K562 (cell line): ENCODE results near the gene NR2F1. TPM values are rescaled to one million over a fixed set of nuclear protein-coding genes. Genes with fewer than 3 reads are reported as not detected.

Experiments used
- ATAC-seq: fragments of 200-7000 bp; cut with Tn5 transposase; 3 replicates; pipeline ENCODE4 v1.9.1; 2020; ENCODE audit warnings: moderate library complexity
- BruUV-seq: library from RNA; stranded (reverse); fragments of 400-500 nt; replicated peaks from 2 replicates; lab custom pipeline; 2021; lab: Mats Ljungman, UMichigan
- CTCF ChIA-PET: fragments of 300-600 bp; formaldehyde crosslinking; extraction: SDS; loops from one replicate; lab custom pipeline; 2021; ENCODE audit warnings: low intra/inter-chr PET ratio; lab: Yijun Ruan, JAX
- POLR2A ChIA-PET: fragments of 300-600, 350-650 bp; sonication (Branson Sonifier 250); formaldehyde crosslinking; extraction: SDS; loops from one replicate; lab custom pipeline; 2021; ENCODE audit warnings: antibody characterized with exemption, inconsistent platforms; lab: Yijun Ruan, JAX
- DNase-seq, 4 experiments: peaks; one replicate each; pipeline versions ENCODE4 v3.0.0 to v3.0.0-alpha.2; 2011 to 2018; ENCODE audit warnings: low spot score in 3 of 4, mixed read lengths in 3 of 4; ENCODE audit errors: extremely low read depth in 1 of 4
- FAIRE-seq: peaks from 2 replicates; lab custom pipeline; 2011; peaks lifted over from hg19 to GRCh38; lab: Jason Lieb, UNC
- H2AFZ ChIP-seq: 2 replicates; pipeline ENCODE4 v1.6.0; 2011; ENCODE audit warnings: low read depth, low read length, control low read depth, inconsistent platforms
- H3K27ac ChIP-seq: fragments of 200-600 bp; 3 replicates; pipeline ENCODE4 v1.8.0; 2011; ENCODE audit warnings: low read depth, mild to moderate bottlenecking, control low read depth, inconsistent platforms, low read length, moderate library complexity, mixed read lengths; ENCODE audit errors: extremely low read depth
- H3K27me3 ChIP-seq, 2 experiments: fragments of 300-600 bp in 1 of 2; 2 replicates in 1 of 2; 3 replicates in 1 of 2; pipeline versions ENCODE4 v1.6.0 to v1.8.0; 2011; ENCODE audit warnings: inconsistent platforms in 2 of 2, low read length in 2 of 2, mild to moderate bottlenecking in 1 of 2, mixed read lengths in 1 of 2, moderate library complexity in 1 of 2; ENCODE audit not compliant: control insufficient read depth in 2 of 2, insufficient read depth in 2 of 2
- H3K36me3 ChIP-seq: fragments of 300-600 bp; 3 replicates; pipeline ENCODE4 v1.8.0; 2011; ENCODE audit warnings: mild to moderate bottlenecking, low read length, inconsistent platforms; ENCODE audit not compliant: control insufficient read depth, insufficient read depth
- H3K4me1 ChIP-seq, 2 experiments: fragments of 200-600 bp in 1 of 2; replicated peaks in 1 of 2; 2 replicates in 1 of 2; 3 replicates in 1 of 2; pipeline versions ENCODE4 v1.5.1 to v1.8.0; 2011; ENCODE audit warnings: inconsistent platforms in 2 of 2, low read length in 2 of 2, mild to moderate bottlenecking in 1 of 2, mixed read lengths in 1 of 2, moderate library complexity in 1 of 2; ENCODE audit not compliant: control insufficient read depth in 2 of 2, insufficient read depth in 2 of 2
- H3K4me2 ChIP-seq: 2 replicates; pipeline ENCODE4 v1.6.1; 2011; ENCODE audit warnings: low read length, control low read depth, inconsistent platforms, mixed read lengths; ENCODE audit not compliant: insufficient read depth
- H3K4me3 ChIP-seq: fragments of 200-600 bp; sonication (generic), shearing (Covaris generic); 2 replicates; pipeline ENCODE4 v1.5.1; 2016; ENCODE audit warnings: control low read depth, inconsistent platforms
- H3K79me2 ChIP-seq: fragments of 200-600 bp; 3 replicates; pipeline ENCODE4 v1.8.0; 2011; ENCODE audit warnings: low read length, inconsistent platforms; ENCODE audit not compliant: control insufficient read depth, insufficient read depth
- H3K9ac ChIP-seq, 2 experiments: 2 replicates each; pipeline versions ENCODE4 v1.6.0 to v1.6.1; 2011; ENCODE audit warnings: low read depth in 2 of 2, low read length in 2 of 2, control low read depth in 1 of 2, inconsistent platforms in 1 of 2, mild to moderate bottlenecking in 1 of 2, mixed read lengths in 1 of 2; ENCODE audit not compliant: insufficient read depth in 1 of 2
- H3K9me1 ChIP-seq: one replicate; pipeline ENCODE4 v1.6.0; 2011; ENCODE audit warnings: inconsistent platforms, mild to moderate bottlenecking, low read length, moderate library complexity; ENCODE audit not compliant: control insufficient read depth, insufficient read depth
- H3K9me3 ChIP-seq: replicated peaks from 2 replicates; pipeline ENCODE4 v1.5.1; 2011; ENCODE audit warnings: low read depth, low read length, inconsistent platforms; ENCODE audit not compliant: control insufficient read depth, insufficient read depth
- H4K20me1 ChIP-seq: replicated peaks from 2 replicates; pipeline ENCODE4 v1.6.1; 2011; ENCODE audit warnings: low read length, inconsistent platforms, mixed read lengths; ENCODE audit not compliant: control insufficient read depth, insufficient read depth
- BRCA1 ChIP-seq, 2 experiments: fragments of 450-650 bp in 1 of 2; sonication (generic) in 1 of 2; formaldehyde crosslinking in 1 of 2; IDR thresholded peaks; 2 replicates each; pipeline versions ENCODE4 v1.5.0 to v1.6.1; 2017 to 2020; ENCODE audit warnings: mild to moderate bottlenecking in 1 of 2, missing genetic modification reagents in 1 of 2
- CREM ChIP-seq: IDR thresholded peaks from 2 replicates; pipeline ENCODE4 v1.6.1; 2014; ENCODE audit warnings: antibody characterized with exemption, low read depth
- EP300 ChIP-seq: IDR thresholded peaks from 2 replicates; pipeline ENCODE4 v1.6.1; 2012; ENCODE audit warnings: low read length, improper control_type of control experiment
- HDAC8 ChIP-seq: fragments of 450-650 bp; IDR thresholded peaks from 2 replicates; pipeline ENCODE4 v1.6.1; 2016; ENCODE audit warnings: mild to moderate bottlenecking, missing genetic modification characterization, moderate library complexity, missing compliant biosample characterization
- KLF10 ChIP-seq: fragments of 250-450 bp; sonication (Bioruptor Pico); IDR thresholded peaks from 2 replicates; pipeline ENCODE4 v1.6.1; 2021; ENCODE audit warnings: matching md5 sums
- LEF1 ChIP-seq: fragments of 450-650 bp; IDR thresholded peaks from 2 replicates; pipeline ENCODE4 v1.6.1; 2016; ENCODE audit warnings: mild to moderate bottlenecking
- MLLT1 ChIP-seq, 2 experiments: fragments of 450-650 bp; IDR thresholded peaks; 2 replicates each; pipeline ENCODE4 v1.6.1; 2016
- NUFIP1 ChIP-seq: fragments of 450-650 bp; IDR thresholded peaks from 2 replicates; pipeline ENCODE4 v1.6.1; 2018; ENCODE audit not compliant: partially characterized antibody
- PHB2 ChIP-seq: fragments of 450-650 bp; IDR thresholded peaks from 2 replicates; pipeline ENCODE4 v1.6.1; 2017; ENCODE audit warnings: low read depth
- POU5F1 ChIP-seq: fragments of 150-350 bp; IDR thresholded peaks from 2 replicates; pipeline ENCODE4 v1.6.1; 2014; ENCODE audit warnings: borderline replicate concordance, low read length, low read depth, mild to moderate bottlenecking; ENCODE audit not compliant: partially characterized antibody
- TRIM28 ChIP-seq: fragments of 450-650 bp; IDR thresholded peaks from 2 replicates; pipeline ENCODE4 v1.6.1; 2017
- YY1 ChIP-seq, 3 experiments: IDR thresholded peaks; 2 replicates each; pipeline ENCODE4 v1.6.1; 2011; ENCODE audit warnings: low read length in 2 of 3, mild to moderate bottlenecking in 2 of 3, moderate library complexity in 2 of 3, borderline replicate concordance in 1 of 3, control low read depth in 1 of 3, low read depth in 1 of 3; ENCODE audit not compliant: insufficient read depth in 3 of 3, insufficient replicate concordance in 2 of 3, control insufficient read depth in 1 of 3, insufficient read length in 1 of 3; ENCODE audit errors: extremely low read depth in 1 of 3
- ZKSCAN1 ChIP-seq: fragments of 150-350 bp; IDR thresholded peaks from 2 replicates; pipeline ENCODE4 v1.6.1; 2016; ENCODE audit warnings: low read depth, low read length
- ZNF239 ChIP-seq: fragments of 250-450 bp; sonication (Bioruptor Pico); IDR thresholded peaks from 2 replicates; pipeline ENCODE4 v1.4.0; 2020; ENCODE audit warnings: mild to moderate bottlenecking
- ZNF444 ChIP-seq: fragments of 250-450 bp; sonication (Bioruptor Pico); IDR thresholded peaks from 2 replicates; pipeline ENCODE4 v1.4.0; 2020; ENCODE audit warnings: mild to moderate bottlenecking, moderate library complexity
- ZNF79 ChIP-seq: fragments of 250-450 bp; sonication (Bioruptor Pico); IDR thresholded peaks from 2 replicates; pipeline ENCODE4 v1.4.0; 2020; ENCODE audit warnings: low read depth, mild to moderate bottlenecking, moderate library complexity
- WGBS: fragments of 100-300 bp; shearing (Covaris generic); methylation state at CpG from one replicate; pipeline ENCODE4 v1.1.6; 2016; ENCODE audit warnings: low coverage, mixed read lengths; ENCODE audit not compliant: insufficient coverage; ENCODE audit errors: missing lambda C conversion rate; 5-methylcytosine and 5-hydroxymethylcytosine counted together
- in situ Hi-C: fragments of 300-500 bp; cut with MboI; formaldehyde crosslinking; loops from 4 replicates; pipeline ENCODE4 v1.15.0; 2018; ENCODE audit warnings: inconsistent platforms, mixed read lengths
- intact Hi-C: fragments of 100-400 bp; cut with micrococcal nuclease; formaldehyde crosslinking; loops from 2 replicates; pipeline ENCODE4 v1.14.2; 2022
- polyA plus RNA-seq, 8 experiments: library from polyadenylated mRNA; depleted of rRNA in 4 of 8; stranded (reverse) in 5 of 8; unstranded in 3 of 8; fragments of >200 nt; fragmentation: Nextera tagmentation in 2 of 8; fragmentation: Illumina TruSeq in 1 of 8; extraction: Ambion mirVana in 2 of 8; extraction: Trizol in 1 of 8; gene quantifications; 2 replicates each; pipeline versions ENCODE4 v1.2.1 to v1.2.3, GENCODE V29; 2011 to 2014; ENCODE audit warnings: inconsistent platforms in 1 of 8, missing spikeins in 1 of 8
- total RNA-seq, 7 experiments: library from RNA; depleted of rRNA in 6 of 7; stranded (reverse); fragments of >200 nt in 6 of 7; fragmentation: Illumina TruSeq in 2 of 7; extraction: Trizol in 2 of 7; gene quantifications; 2 replicates each; pipeline versions ENCODE4 v1.2.1 to v1.2.3, GENCODE V29; 2011 to 2021; ENCODE audit warnings: low replicate concordance in 1 of 7
- TF ChIP-seq, protein P1 (sequence below): fragments of 250-450 bp; sonication (Bioruptor Pico); IDR thresholded peaks from 2 replicates; pipeline ENCODE4 v1.8.0; 2022; ENCODE audit warnings: moderate library complexity, mild to moderate bottlenecking, inconsistent platforms

NR2F1 gene
- total and polyA plus RNA-seq, 9 of the 15 experiments (the other 6 are each of a cell fraction or from before 2014, with no cell fraction given): 0.18 TPM; not detected in 8

DNA sequence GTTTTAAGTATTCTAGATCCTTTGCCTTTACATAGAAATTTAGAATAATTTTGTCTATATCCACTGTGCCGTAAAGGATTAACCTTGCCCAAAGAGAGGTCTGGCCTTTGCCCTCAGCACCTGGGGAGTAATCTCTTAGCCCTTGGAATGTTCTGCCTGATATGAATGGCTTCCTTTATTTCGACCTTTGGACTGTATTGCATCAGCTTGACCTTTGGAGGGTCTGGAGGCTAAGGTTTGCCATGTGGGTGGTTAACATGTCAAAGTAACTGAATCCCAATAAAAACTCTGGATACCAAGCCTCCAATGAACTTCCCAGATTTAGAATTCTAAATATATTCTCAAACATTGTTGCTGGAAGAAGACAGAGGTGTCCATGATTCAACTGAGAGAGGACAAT, 54.7 kb downstream of the NR2F1 start:
- TF ChIP-seq NUFIP1 (no peak), BRCA1 (IDR thresholded peaks at IDR 0.05) (no peak), BRCA1 (CRISPR knock-in tag; IDR thresholded peaks at IDR 0.05) (no peak), POU5F1 (no peak), ZKSCAN1 (no peak)
- TF ChIP-seq, protein P1, sequence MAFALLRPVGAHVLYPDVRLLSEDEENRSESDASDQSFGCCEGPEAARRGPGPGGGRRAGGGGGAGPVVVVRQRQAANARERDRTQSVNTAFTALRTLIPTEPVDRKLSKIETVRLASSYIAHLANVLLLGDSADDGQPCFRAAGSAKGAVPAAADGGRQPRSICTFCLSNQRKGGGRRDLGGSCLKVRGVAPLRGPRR (CRISPR knock-in tag): no peak
- TF ChIP-seq, all 486 proteins: peak for 0

GRCh38 chr5:93642526-93642925, 59.5 kb downstream of the NR2F1 start:
- no peak overlapping the region for H3K4me2 ChIP-seq
- no peaks in the 10 kb centered on the region for H4K20me1 ChIP-seq
- intact Hi-C loops: no loop called here
- ATAC-seq (no peak), FAIRE-seq (no peak), DNase-seq (no peak)
- H3K36me3 ChIP-seq: no peaks in the 10 kb centered on the region
- 0% methylated on average over 3 of the region's 3 CpGs for WGBS
- ChIA-PET CTCF (no interaction called here), POLR2A (no interaction called here)
- BruUV-seq: no TSS peak
- no peak overlapping the region for H2AFZ ChIP-seq
- in situ Hi-C loops: no loop called here
- no peaks in the 10 kb centered on the region for H3K79me2 ChIP-seq
- H3K9me3 ChIP-seq: no peaks in the 10 kb centered on the region
- H3K27ac ChIP-seq: no peak overlapping the region
- H3K27me3 ChIP-seq: no peaks in the 10 kb centered on the region
- no peaks in the 10 kb centered on the region for H3K9me1 ChIP-seq
- H3K4me3 ChIP-seq: no peak overlapping the region
- no peak overlapping the region for H3K9ac ChIP-seq
- no peaks in the 10 kb centered on the region for H3K4me1 ChIP-seq
- TF ChIP-seq LEF1: no peak
- no peak for TF ChIP-seq PHB2
- TF ChIP-seq KLF10 (CRISPR knock-in tag): no peak
- no peak for TF ChIP-seq YY1 (IDR thresholded peaks at IDR 0.05; ENCODE audit: borderline replicate concordance in 1 of 3, control insufficient read depth in 1 of 3, extremely low read depth in 1 of 3, insufficient read depth in 3 of 3, insufficient read length in 1 of 3, insufficient replicate concordance in 2 of 3, low read depth in 1 of 3, low read length in 2 of 3)
- no peak for TF ChIP-seq CREM
- no peak for TF ChIP-seq HDAC8 (tag)
- no peak for TF ChIP-seq MLLT1 (IDR thresholded peaks at IDR 0.05)
- TF ChIP-seq ZNF239 (CRISPR knock-in tag): no peak
- TF ChIP-seq ZNF444 (CRISPR knock-in tag): no peak
- no peak for TF ChIP-seq ZNF79 (CRISPR knock-in tag)
- no peak for TF ChIP-seq EP300
- TF ChIP-seq TRIM28: no peak

More for the DNA sequence above, 54.7 kb downstream of the NR2F1 start:
- in situ Hi-C loops (no loop called here), intact Hi-C loops (no loop called here)
- Histone ChIP-seq H3K4me1 (no peaks in the 10 kb centered on the region), H3K36me3 (no peaks in the 10 kb centered on the region), H4K20me1 (no peaks in the 10 kb centered on the region), H3K9me3 (no peaks in the 10 kb centered on the region), H3K9ac (no peak overlapping the region), H2AFZ (no peak overlapping the region), H3K27ac (no peak overlapping the region), H3K27me3 (no peaks in the 10 kb centered on the region), H3K9me1 (no peaks in the 10 kb centered on the region), H3K4me3 (no peak overlapping the region), H3K79me2 (no peaks in the 10 kb centered on the region), H3K4me2 (no peak overlapping the region)
- ChIA-PET POLR2A (no interaction called here), CTCF (no interaction called here)
- ATAC-seq (no peak), FAIRE-seq (no peak), DNase-seq (no peak)
- no TSS peak for BruUV-seq
- 8% methylated on average over 2 of the region's 2 CpGs for WGBS
